Measurements from ENCODE around the gene PBX1.

The PBX1 gene

DNA sequence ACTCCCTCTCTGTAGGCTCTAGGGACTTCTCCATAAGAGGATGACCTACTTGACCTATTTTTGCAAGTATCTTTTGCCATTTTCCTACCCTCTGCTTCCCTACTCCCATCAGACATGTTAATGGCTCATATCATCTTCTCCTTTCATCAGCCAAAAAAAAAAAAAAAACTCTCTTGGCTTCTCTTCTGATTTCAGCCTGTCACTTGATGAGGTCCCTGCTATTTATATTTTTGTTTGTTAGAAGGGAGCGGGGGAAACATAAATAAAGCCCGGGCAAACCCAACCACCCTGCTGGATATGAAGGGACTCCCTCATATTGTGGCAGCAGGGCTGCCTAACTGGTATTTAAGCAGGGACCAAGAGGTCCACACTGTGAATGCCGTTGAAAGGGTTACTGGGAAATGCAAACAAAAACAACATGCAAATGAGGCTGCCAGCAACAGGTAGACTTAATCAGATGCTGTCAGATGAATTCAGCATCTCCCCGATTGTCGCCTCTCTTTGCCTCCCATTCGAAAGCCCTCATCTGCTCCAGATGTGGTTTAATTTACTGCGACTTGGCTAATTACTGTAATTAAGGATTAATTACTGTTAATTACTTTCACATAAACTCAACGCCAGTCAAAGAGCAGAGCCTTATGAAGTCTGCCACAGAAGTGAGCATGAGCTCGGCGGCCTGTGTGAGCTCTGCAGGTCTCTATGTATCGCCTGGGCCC lies 172.3 kb downstream of the PBX1 start:
- no peak for DNase-seq

DNA sequence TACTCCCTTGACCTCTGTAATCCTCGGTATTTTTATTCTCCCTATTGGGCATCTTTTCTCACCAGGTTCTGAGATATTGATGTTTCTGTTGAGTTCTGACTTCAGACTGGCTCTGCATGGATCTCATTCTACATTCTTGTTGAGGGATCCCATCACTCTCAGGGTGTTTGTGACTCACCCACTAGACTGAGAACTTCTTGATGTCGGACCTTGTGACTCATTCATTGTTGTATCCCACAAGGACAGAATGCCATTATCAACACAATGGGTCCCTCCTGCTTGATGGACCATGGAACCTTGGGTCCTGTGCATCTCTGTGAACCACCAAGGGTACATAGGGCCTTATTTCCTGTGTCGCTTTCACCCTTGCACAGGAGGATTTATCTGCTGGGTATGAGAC lies 174.1 kb downstream of the PBX1 start:
- no peak for DNase-seq

DNA sequence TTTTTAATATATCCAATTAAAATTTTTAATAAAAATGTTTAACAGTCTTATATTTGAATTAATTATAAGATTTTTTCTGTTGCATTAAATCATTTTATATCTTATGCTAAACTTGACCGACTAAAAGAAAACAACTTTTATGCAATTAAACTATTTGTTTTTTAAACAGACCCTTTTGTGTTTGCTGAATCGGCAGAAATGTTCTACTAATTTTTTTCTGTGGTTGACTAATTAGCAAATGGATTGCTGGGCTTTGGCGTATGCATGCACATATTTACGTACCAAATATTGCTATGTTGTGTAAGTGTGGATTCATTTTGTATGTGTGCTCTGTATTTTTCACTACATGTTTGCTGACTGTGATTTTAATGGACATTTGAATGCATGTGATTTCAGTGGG lies 174.8 kb downstream of the PBX1 start:
- DNase-seq: no peak

GRCh38 chr1:164735315-164736052 lies 176.5 kb downstream of the PBX1 start:
- DNase-seq: no peak

- no peak for DNase-seq
Observed at GRCh38 chr1:164736137-164736536, 177.2 kb downstream of the PBX1 start.

DNA sequence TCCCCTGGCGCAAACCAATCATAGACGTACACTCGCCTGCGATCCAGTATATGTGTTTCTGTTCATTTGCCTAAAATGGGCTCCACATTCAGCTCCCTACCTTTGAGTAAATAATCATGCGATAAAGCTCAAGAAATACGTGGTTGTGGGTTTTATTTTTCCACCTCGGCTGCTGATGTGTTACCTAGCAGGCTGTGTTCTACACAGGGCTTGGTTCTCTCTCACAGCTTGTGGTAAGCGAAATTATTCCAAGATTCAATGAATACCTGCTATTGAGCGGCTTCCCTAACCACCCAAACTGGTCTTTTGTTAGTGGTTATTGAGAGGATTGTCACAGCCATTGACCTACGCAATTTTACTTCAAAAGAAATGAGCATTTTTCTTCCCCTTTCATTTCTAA lies 180.2 kb downstream of the PBX1 start:
- no peak for DNase-seq

DNA sequence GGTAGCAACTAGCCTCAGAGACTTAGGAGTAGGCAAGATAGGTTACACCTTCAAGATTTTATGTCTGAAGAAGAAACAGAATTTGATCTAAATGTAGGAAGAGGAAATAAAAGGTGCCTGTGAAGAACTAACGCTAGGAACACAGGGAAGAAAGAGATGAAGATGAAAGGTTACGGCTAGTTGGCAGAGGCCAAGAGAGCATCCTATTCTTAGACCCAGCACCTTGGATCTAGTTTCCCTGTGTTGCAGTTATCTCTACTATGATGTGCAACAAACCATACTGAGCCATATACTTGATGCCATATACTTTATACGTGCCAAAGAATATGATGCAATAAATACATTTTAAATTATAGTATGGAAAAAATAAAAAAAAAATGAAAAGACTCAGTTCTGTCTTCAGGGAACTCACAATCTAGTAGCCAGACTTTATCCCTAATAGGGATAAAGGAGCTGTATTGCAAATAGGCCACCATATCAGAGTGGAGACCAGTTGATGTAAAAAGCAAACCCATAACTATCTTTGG lies 181.1 kb downstream of the PBX1 start:
- no peak for DNase-seq

DNA sequence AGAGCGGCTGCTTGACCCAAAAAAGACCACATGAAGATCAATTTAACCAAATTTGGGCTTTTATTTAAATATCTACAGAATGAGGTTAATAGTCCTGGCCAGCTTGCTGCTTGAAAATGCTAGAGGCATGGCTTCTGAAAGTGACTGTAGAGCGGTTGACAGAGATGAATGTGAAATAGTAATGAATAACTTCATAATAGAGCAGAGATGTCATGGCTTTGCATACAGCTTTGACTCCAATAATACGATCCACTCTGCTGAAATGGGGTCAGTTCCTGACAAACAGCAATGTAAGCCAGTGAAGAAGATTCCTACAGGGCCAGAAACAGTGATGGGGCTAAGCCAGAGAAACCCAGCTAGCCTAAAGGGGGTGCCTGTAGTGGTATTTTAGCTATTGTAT lies 183.8 kb downstream of the PBX1 start:
- no peak for DNase-seq

- DNase-seq: no peak
Observed at GRCh38 chr1:164743976-164744375, 185.0 kb downstream of the PBX1 start.

GRCh38 chr1:164745736-164746135 lies 186.8 kb downstream of the PBX1 start:
- DNase-seq: no peak

DNA sequence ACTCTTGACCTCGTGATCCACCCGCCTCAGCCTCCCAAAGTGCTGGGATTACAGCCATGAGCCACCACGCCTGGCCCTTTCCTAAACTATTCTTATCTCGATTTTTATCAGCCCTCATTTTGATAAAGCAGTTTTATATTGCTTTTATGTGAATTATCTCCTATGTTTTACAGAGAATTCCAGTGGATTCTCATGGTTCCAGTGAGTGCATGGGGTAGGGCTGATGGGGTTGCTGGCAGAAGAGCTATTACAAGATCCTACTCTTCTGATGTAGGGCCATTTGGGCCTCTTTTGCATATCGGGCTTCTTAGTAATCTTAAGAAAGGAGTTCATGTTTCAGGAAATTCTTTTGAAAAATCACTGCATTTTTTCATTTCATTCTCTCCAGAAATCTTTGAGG lies 187.6 kb downstream of the PBX1 start:
- no peak for DNase-seq

DNA sequence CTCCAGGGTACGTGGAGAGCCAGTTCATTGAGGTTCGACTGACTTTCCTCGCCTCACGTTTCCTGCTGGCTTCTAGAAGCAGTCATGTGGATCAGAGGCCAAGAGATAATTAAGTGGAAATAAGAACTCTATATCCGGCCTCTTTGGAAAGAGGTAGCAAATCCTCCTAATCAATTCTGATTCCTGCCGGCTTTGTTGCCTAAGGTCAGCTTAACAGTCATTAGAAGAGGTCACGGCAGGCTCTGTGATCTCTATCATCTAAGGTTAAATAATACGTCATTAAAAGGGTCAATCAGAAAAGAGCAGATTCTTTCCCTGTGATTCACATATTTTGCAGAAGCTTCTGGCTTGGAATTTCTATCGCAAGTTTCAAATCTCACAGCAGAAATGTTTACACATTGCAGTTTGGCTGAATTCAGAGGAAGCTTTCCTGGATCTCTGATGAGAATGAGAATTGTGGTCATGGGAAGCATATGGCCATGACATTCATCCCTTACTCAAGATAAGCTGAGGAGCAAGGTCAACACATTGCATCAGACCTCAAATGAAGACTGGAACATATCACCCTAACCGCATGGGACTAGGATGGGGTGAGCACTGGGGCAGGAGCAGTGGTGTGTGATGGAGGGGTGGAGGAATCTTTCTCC lies 189.4 kb downstream of the PBX1 start:
- no peak for DNase-seq

GRCh38 chr1:164753521-164754077 lies 194.6 kb downstream of the PBX1 start:
- no peak for DNase-seq

GRCh38 chr1:164754088-164754600 lies 195.2 kb downstream of the PBX1 start:
- no peak for DNase-seq

GRCh38 chr1:164755690-164756089 lies 196.7 kb downstream of the PBX1 start:
- no peak for DNase-seq

GRCh38 chr1:164756741-164757140 lies 197.8 kb downstream of the PBX1 start:
- DNase-seq: no peak

DNA sequence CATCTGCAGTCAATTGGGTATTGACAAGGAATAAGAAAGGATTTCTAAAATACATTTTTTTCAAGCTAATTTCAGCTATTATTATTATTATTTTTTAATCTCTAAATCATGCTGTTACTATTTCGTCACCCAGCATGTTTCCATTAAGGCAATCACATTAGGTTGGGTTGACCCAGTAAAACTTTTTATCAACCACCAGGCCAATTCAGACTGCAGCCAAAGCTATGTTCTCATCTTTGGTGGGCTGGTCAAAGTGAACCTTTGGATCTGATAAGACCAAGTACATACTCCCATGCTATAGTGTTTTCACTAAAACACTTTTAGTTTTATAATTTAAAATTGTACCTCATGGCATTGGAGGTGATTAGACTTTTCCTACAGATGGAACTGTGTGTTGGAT lies 198.6 kb downstream of the PBX1 start:
- DNase-seq: no peak

DNA sequence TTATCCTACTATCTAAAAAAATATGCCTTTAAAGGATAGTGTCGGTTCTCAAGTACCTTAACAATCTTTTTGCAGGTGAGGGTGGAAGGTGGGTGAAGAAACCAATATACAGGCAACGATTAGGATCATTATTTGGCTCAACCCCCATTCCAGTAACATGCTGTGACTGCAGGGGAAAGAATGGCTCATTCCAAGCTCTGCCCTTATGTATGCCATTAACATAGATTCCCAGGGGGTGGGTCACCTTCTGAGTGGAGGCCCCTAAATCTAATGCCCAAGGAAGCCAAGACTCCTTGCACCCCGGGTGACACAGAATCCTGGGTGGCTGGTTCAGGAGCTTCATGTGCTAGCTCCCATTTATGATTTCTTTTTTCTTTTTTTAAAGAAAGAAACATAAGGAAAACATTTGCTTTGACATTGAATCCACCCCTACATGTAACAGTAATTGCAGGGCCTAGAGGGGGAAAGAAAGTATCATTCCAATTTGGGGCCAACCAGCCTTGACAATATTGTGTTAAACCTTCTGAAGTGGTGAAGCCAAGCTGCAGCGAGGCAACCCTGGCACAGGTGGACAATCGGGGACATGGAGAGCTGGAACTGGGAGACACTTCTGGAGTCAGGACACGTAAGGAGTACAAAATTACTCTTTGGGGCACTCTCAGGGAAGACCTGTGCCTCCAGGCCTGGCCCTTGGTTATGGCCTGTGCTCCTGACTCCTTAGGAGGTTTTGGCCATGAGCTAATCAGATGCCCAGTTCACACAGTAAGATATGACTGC lies 200.3 kb downstream of the PBX1 start:
- DNase-seq: no peak

GRCh38 chr1:164759979-164760469 lies 201.0 kb downstream of the PBX1 start:
- DNase-seq: no peak

DNA sequence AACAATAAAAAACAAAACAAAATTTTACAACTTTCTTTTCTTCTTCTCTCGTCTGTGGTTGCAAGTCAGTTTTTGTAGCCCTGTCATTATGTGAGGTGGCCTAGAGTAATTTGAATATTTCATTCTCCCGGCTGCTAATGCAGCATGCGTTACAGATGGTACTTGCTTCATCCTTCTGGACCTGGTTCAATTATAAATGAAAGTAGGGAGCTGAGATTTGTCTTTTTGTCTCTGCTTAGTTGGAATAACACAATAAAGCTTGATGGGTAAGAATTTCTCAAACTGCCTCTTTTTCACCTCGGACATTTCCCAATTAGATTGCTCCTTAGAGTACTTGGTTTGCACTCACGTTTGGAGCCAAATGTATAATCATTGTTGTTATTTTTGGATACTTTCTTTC lies 201.6 kb downstream of the PBX1 start:
- DNase-seq: no peak

DNA sequence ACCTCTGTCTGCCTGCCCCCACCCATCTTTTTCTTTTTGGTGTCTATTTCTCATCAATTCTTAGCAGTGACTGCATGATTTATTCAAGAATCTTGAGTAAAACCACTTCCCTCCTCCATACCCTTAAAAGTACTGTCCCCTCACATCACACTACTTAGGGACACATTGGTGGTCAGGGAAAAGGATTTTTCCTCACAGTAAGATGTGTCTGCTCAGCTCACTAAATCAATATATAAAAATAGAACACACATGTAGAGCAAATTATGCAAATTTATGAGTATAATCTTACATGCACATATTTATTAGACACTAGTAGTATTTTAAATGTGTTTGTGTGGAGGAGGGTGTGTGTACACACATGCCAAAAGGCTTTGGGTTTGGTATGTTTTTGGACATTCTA lies 202.0 kb downstream of the PBX1 start:
- DNase-seq: no peak

DNA sequence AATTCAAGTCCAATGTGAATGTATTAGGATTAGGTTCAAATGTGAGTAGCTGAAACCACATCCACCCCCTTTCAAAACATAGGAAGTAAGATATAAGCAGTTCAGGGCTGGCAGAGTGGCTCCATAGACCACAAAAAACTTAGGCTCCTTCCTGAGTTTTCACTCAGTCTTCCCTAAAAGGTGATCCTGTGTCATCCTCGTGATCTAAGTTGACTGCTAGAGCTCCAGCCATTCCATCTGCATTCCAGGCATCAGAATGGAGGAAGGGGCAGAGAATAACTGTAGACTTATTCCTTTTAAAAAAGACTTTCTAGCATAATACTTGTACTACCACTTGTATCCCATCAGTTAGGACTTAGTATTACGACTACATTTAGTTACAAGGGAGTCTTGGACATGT lies 204.1 kb downstream of the PBX1 start:
- no peak for DNase-seq

Measured in RPMI8226 (cell line).